ENCODE results near the gene OR51B2. TPM values are rescaled to one million over a fixed set of nuclear protein-coding genes. Genes with fewer than 3 reads are reported as not detected.
A peak's percentile ranks its signal among the peaks of the same experiment; 100 is the strongest.

Gene OR51B2
- total RNA-seq, 1 experiment from 2014 or later = not detected

- no TSS peak for BruUV-seq (replicated peaks)
- intact Hi-C loops (cut with micrococcal nuclease) = loop anchor here (5.0 kb wide), 1 partner anchor 666 kb away; no protein-coding TSS in a partner anchor
- ChIA-PET CTCF (interaction anchor here (0.7 kb wide), 2 partner anchors 90 to 163 kb away, joined by 3 to 5 read pairs; no protein-coding TSS in a partner anchor), POLR2A (no interaction called here)
- Mint-ChIP-seq H3K36me3 (ENCODE audit: insufficient read depth, unreplicated experiment) (no peaks in the 10 kb centered on the region), H3K27me3 (ENCODE audit: insufficient read depth, unreplicated experiment) (peaks cover 30% of the 10 kb centered on the region), H3K4me1 (ENCODE audit: insufficient read depth, unreplicated experiment) (no peaks in the 10 kb centered on the region), H3K27ac (ENCODE audit: low read depth, unreplicated experiment) (no peak overlapping the region), H3K4me3 (ENCODE audit: unreplicated experiment) (no peak overlapping the region), H3K9me3 (ENCODE audit: unreplicated experiment) (no peaks in the 10 kb centered on the region)
- DNase-seq (ENCODE audit: unreplicated experiment) = no peak
- TF ChIP-seq CTCF (IDR thresholded peaks at IDR 0.05; ENCODE audit: unreplicated experiment) = no peak
Observed at GRCh38 chr11:5293028-5293427, 31.1 kb downstream of the OR51B2 start.

DNA sequence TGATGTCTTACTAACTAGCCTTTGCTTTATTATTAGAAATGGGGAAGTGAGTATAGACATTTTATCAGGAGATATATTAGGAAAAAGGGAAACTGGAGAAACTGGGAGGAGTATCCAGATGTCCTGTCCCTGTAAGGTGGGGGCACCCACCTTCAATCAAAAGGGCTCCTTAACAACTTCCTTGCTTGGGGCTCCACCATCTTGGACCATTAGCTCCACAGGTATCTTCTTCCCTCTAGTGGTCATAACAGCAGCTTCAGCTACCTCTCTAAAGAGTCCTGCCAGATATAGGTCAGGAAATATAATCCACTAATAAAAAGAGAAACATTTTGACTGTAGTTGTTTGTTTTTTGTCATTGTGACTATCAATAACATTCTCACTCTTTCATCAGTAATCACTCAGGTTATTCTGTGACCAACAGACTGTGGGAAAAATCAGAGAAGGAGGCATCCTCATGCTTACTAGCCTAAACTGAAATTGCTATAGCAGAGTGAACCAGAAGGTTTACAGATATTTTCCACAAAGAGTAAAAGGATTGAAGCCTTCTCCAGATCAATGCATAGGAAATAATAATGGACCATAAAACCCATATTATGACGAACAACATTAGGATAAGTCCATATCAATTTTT lies 32.8 kb downstream of the OR51B2 start:
- intact Hi-C loops (cut with micrococcal nuclease) = loop anchor here (1.0 to 5.0 kb wide), 5 partner anchors 87 to 664 kb away; partner anchors contain the start of gene OR52N2
- peaks cover 13% of the 10 kb centered on the region for H3K27me3 Mint-ChIP-seq (ENCODE audit: insufficient read depth, unreplicated experiment)
- peak; percentile 68 for TF ChIP-seq CTCF (IDR thresholded peaks at IDR 0.05; ENCODE audit: unreplicated experiment)
- peak; percentile 54 for DNase-seq (ENCODE audit: unreplicated experiment)
- no peaks in the 10 kb centered on the region for H3K4me1 Mint-ChIP-seq (ENCODE audit: insufficient read depth, unreplicated experiment)
- BruUV-seq (replicated peaks) = no TSS peak
- POLR2A ChIA-PET = no interaction called here
- H3K4me3 Mint-ChIP-seq (ENCODE audit: unreplicated experiment) = no peak overlapping the region
- no peaks in the 10 kb centered on the region for H3K36me3 Mint-ChIP-seq (ENCODE audit: insufficient read depth, unreplicated experiment)
- CTCF ChIA-PET = interaction anchor here (0.7 to 4.2 kb wide), 18 partner anchors 8 to 272 kb away, joined by 3 to 24 read pairs (median 4); partner anchors contain the start of gene OR51B4
- H3K9me3 Mint-ChIP-seq (ENCODE audit: unreplicated experiment) = no peaks in the 10 kb centered on the region
- H3K27ac Mint-ChIP-seq (ENCODE audit: low read depth, unreplicated experiment) = no peak overlapping the region

GRCh38 chr11:5290106-5290505 lies 34.0 kb downstream of the OR51B2 start:
- peaks cover under 1% of the 10 kb centered on the region for H3K27me3 Mint-ChIP-seq (ENCODE audit: insufficient read depth, unreplicated experiment)
- no peak for DNase-seq (ENCODE audit: unreplicated experiment)
- no TSS peak for BruUV-seq (replicated peaks)
- H3K9me3 Mint-ChIP-seq (ENCODE audit: unreplicated experiment) = no peaks in the 10 kb centered on the region
- CTCF ChIA-PET = interaction anchor here (0.6 to 4.2 kb wide), 19 partner anchors 9 to 1137 kb away, joined by 3 to 24 read pairs (median 3); no protein-coding TSS in a partner anchor
- intact Hi-C loops (cut with micrococcal nuclease) = loop anchor here (2.0 to 5.0 kb wide), 2 partner anchors 91 to 663 kb away; no protein-coding TSS in a partner anchor
- no peak for TF ChIP-seq CTCF (IDR thresholded peaks at IDR 0.05; ENCODE audit: unreplicated experiment)
- H3K36me3 Mint-ChIP-seq (ENCODE audit: insufficient read depth, unreplicated experiment) = no peaks in the 10 kb centered on the region
- peaks cover 9% of the 10 kb centered on the region for H3K4me1 Mint-ChIP-seq (ENCODE audit: insufficient read depth, unreplicated experiment)
- no peak overlapping the region for H3K27ac Mint-ChIP-seq (ENCODE audit: low read depth, unreplicated experiment)
- POLR2A ChIA-PET = interaction anchor here (0.6 kb wide), 1 partner anchor 912 kb away, joined by 3 read pairs; no protein-coding TSS in a partner anchor
- H3K4me3 Mint-ChIP-seq (ENCODE audit: unreplicated experiment) = no peak overlapping the region

DNA sequence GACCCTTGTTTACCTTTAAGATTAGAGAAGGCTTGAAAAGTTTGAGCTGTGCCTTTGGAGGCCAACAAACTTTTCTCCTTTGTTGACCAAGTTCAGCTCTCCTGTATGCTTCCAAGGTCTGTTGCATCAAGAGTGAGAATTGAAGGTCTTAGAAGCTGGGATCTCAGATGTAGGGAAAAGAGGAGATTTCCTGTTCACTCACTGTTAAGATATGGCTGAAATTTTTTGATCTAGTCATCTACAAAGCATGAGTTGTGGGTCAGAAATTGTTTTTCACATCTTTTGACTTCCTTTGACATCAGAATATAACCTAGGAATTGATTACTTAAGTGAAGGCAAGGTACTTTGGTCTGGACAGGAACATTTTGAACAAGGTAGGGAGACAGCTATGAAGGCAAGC lies 34.4 kb downstream of the OR51B2 start:
- ChIA-PET POLR2A (interaction anchor here (0.6 kb wide), 1 partner anchor 913 kb away, joined by 3 read pairs; no protein-coding TSS in a partner anchor), CTCF (interaction anchor here (0.6 to 4.2 kb wide), 7 partner anchors 8 to 520 kb away, joined by 3 to 24 read pairs (median 4); no protein-coding TSS in a partner anchor)
- H3K27ac Mint-ChIP-seq (ENCODE audit: low read depth, unreplicated experiment) = no peak overlapping the region

More for the DNA sequence above, 34.4 kb downstream of the OR51B2 start:
- Mint-ChIP-seq H3K36me3 (ENCODE audit: insufficient read depth, unreplicated experiment) (no peaks in the 10 kb centered on the region), H3K27me3 (ENCODE audit: insufficient read depth, unreplicated experiment) (no peaks in the 10 kb centered on the region), H3K4me1 (ENCODE audit: insufficient read depth, unreplicated experiment) (peaks cover 9% of the 10 kb centered on the region), H3K4me3 (ENCODE audit: unreplicated experiment) (no peak overlapping the region), H3K9me3 (ENCODE audit: unreplicated experiment) (no peaks in the 10 kb centered on the region)
- TF ChIP-seq CTCF (IDR thresholded peaks at IDR 0.05; ENCODE audit: unreplicated experiment) = no peak
- BruUV-seq (replicated peaks) = no TSS peak
- DNase-seq (ENCODE audit: unreplicated experiment) = no peak
- intact Hi-C loops (cut with micrococcal nuclease) = loop anchor here (2.0 to 5.0 kb wide), 2 partner anchors 91 to 662 kb away; no protein-coding TSS in a partner anchor
